Coronary artery (tissue), 2 donors: ENCODE results near the gene TUBGCP2.
"Not testable (repeated sequence)": the region's sequence is repeated elsewhere in the genome, so short reads cannot be mapped to it uniquely, and the experiment has no call there.

Experiments used
- DNase-seq: peaks from one replicate; pipeline ENCODE4 v3.0.0-alpha.2; 2017; ENCODE audit warnings: low spot score
- H3K27ac ChIP-seq, 2 donors: fragments of 200-600 bp; sonication (generic); one replicate each; pipeline ENCODE4 v1.5.1; 2016 to 2019
- H3K4me3 ChIP-seq: fragments of 200-600 bp; sonication (generic); 2 replicates; pipeline ENCODE4 v1.5.1; 2016; ENCODE audit warnings: mild to moderate bottlenecking, moderate library complexity
- CTCF ChIP-seq: fragments of 200-600 bp; sonication (generic); IDR thresholded peaks from one replicate; pipeline ENCODE4 v1.5.1; 2019; ENCODE audit warnings: antibody characterized with exemption

The TUBGCP2 gene

GRCh38 chr10:133267829-133268228 is 40.8 kb downstream of the TUBGCP2 start:
- Histone ChIP-seq H3K27ac (no peak overlapping the region), H3K4me3 (no peak overlapping the region)
- no peak for DNase-seq
- TF ChIP-seq CTCF = no peak

GRCh38 chr10:133267293-133267692 is 41.4 kb downstream of the TUBGCP2 start:
- no peak overlapping the region for H3K4me3 ChIP-seq
- no peak for TF ChIP-seq CTCF
- H3K27ac ChIP-seq = no peak overlapping the region
- no peak for DNase-seq

GRCh38 chr10:133266056-133266795 is 42.4 kb downstream of the TUBGCP2 start:
- no peak overlapping the region for H3K27ac ChIP-seq
- DNase-seq = no peak
- TF ChIP-seq CTCF = no peak
- no peak overlapping the region for H3K4me3 ChIP-seq

- not testable (repeated sequence) for H3K4me3 ChIP-seq, DNase-seq
Observed at GRCh38 chr10:133265052-133265451, 43.6 kb downstream of the TUBGCP2 start.

GRCh38 chr10:133264461-133264860 is 44.2 kb downstream of the TUBGCP2 start:
- TF ChIP-seq CTCF = no peak
- DNase-seq = no peak
- no peak overlapping the region for H3K4me3 ChIP-seq
- H3K27ac ChIP-seq = no peak overlapping the region

More at GRCh38 chr10:133265052-133265451, 43.6 kb downstream of the TUBGCP2 start:
- H3K27ac ChIP-seq = not testable (repeated sequence)

GRCh38 chr10:133263674-133264073 is 45.0 kb downstream of the TUBGCP2 start:
- Histone ChIP-seq H3K27ac (no peak overlapping the region), H3K4me3 (no peak overlapping the region)
- TF ChIP-seq CTCF = no peak
- no peak for DNase-seq

GRCh38 chr10:133262696-133263095 is 46.0 kb downstream of the TUBGCP2 start:
- no peak for DNase-seq
- Histone ChIP-seq H3K4me3 (peak overlapping the region; percentile 87), H3K27ac (no peak overlapping the region)
- TF ChIP-seq CTCF = no peak
